Measurements from ENCODE around the gene RSPO3. TPM values are rescaled to one million over a fixed set of nuclear protein-coding genes. Genes with fewer than 3 reads are reported as not detected.

The RSPO3 gene
- total RNA-seq, 4 donors from 2014 or later: 61.0 to 117 (median 79.6) TPM

- ATAC-seq: no peak
- WGBS, 2 donors (ENCODE audit: low coverage in 1 of 2): 79 to 88% methylated on average over 2 of the region's 2 CpGs
- no peaks in the 10 kb centered on the region for H3K27me3 ChIP-seq
- no peaks in the 10 kb centered on the region for H3K9me3 ChIP-seq
- H3K4me3 ChIP-seq: no peak overlapping the region
- no peak for TF ChIP-seq POLR2AphosphoS5 (IDR thresholded peaks at IDR 0.05)
- TF ChIP-seq, protein P1, sequence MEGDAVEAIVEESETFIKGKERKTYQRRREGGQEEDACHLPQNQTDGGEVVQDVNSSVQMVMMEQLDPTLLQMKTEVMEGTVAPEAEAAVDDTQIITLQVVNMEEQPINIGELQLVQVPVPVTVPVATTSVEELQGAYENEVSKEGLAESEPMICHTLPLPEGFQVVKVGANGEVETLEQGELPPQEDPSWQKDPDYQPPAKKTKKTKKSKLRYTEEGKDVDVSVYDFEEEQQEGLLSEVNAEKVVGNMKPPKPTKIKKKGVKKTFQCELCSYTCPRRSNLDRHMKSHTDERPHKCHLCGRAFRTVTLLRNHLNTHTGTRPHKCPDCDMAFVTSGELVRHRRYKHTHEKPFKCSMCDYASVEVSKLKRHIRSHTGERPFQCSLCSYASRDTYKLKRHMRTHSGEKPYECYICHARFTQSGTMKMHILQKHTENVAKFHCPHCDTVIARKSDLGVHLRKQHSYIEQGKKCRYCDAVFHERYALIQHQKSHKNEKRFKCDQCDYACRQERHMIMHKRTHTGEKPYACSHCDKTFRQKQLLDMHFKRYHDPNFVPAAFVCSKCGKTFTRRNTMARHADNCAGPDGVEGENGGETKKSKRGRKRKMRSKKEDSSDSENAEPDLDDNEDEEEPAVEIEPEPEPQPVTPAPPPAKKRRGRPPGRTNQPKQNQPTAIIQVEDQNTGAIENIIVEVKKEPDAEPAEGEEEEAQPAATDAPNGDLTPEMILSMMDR (IDR thresholded peaks at IDR 0.05): no peak
- no peak for TF ChIP-seq EP300 (IDR thresholded peaks at IDR 0.05)
- H3K36me3 ChIP-seq: no peaks in the 10 kb centered on the region
- H3K4me1 ChIP-seq: peaks cover 0 to 6% (median 5%) of the 10 kb centered on the region in 3 donors
- H3K27ac ChIP-seq: no peak overlapping the region
Observed at GRCh38 chr6:127083963-127084310, 34.5 kb upstream of the RSPO3 start.

DNA sequence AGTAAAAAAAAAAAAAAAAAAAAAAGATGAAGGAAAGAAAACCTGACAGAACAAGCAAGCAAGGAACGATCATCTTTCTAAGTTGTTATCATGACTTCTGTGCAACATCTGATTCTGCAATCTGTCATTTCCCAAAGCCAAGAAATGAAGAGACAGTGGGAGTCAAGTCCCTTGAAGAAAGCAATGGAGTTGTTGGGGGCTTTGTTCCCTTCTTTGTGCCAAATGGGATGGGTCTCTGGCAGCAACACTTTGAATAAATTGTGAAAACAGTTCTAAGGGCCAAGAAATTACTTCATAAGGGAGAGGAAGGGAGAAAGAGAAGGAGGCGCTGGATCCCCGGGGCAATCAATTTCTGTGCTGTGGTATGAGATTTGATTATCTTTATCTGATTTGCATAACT is 33.3 kb upstream of the RSPO3 start:
- TF ChIP-seq, protein P1 (IDR thresholded peaks at IDR 0.05): no peak
- no peak for TF ChIP-seq POLR2AphosphoS5 (IDR thresholded peaks at IDR 0.05)
- TF ChIP-seq EP300 (IDR thresholded peaks at IDR 0.05): no peak
- TF ChIP-seq POLR2A (IDR thresholded peaks at IDR 0.05): no peak
- Histone ChIP-seq H3K36me3 (no peaks in the 10 kb centered on the region), H3K9me3 (no peaks in the 10 kb centered on the region), H3K27ac (no peak overlapping the region), H3K27me3 (no peaks in the 10 kb centered on the region), H3K4me1 (no peaks in the 10 kb centered on the region), H3K4me3 (no peak overlapping the region)
- peak; percentile 37 for ATAC-seq
- 48 to 78% methylated on average over 3 of the region's 3 CpGs for WGBS, 2 donors (ENCODE audit: low coverage in 1 of 2)

DNA sequence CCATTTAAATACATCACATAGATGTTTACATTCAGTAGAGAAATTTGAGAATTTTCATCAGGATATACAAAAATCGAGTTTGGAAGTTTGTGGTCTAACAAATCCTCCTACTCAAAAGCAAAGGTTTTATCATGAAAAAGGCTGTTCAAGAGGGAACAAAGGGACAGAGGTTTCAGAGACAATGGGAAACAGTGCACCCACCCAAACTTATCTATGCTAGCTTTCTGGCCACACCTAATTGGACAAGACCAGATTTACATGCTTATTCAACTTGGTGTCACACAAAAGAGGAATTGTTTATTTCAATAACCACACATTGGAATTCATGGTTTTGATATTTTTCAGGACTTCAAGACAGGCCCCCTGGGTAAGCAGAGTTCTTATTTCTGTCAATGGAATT is 28.4 kb upstream of the RSPO3 start:
- H3K4me1 ChIP-seq: no peaks in the 10 kb centered on the region
- TF ChIP-seq EP300 (IDR thresholded peaks at IDR 0.05) (no peak), POLR2A (IDR thresholded peaks at IDR 0.05) (no peak), POLR2AphosphoS5 (IDR thresholded peaks at IDR 0.05) (no peak)
- TF ChIP-seq, protein P1 (IDR thresholded peaks at IDR 0.05): no peak
- H3K27ac ChIP-seq: no peak overlapping the region
- no peaks in the 10 kb centered on the region for H3K36me3 ChIP-seq
- ATAC-seq: no peak
- H3K9me3 ChIP-seq: no peaks in the 10 kb centered on the region
- no peak overlapping the region for H3K4me3 ChIP-seq
- WGBS, 2 donors (ENCODE audit: low coverage in 1 of 2): 25 to 83% methylated on average over 1 of the region's 1 CpG
- no peaks in the 10 kb centered on the region for H3K27me3 ChIP-seq

GRCh38 chr6:127092466-127092865 is 26.0 kb upstream of the RSPO3 start:
- H3K27ac ChIP-seq: no peak overlapping the region
- TF ChIP-seq POLR2AphosphoS5 (IDR thresholded peaks at IDR 0.05) (no peak), EP300 (IDR thresholded peaks at IDR 0.05) (no peak), POLR2A (IDR thresholded peaks at IDR 0.05) (no peak)
- TF ChIP-seq, protein P1 (IDR thresholded peaks at IDR 0.05): no peak
- H3K4me3 ChIP-seq: no peak overlapping the region
- no peak for ATAC-seq
- H3K27me3 ChIP-seq: no peaks in the 10 kb centered on the region
- 78 to 81% methylated on average over 3 of the region's 3 CpGs for WGBS, 2 donors (ENCODE audit: low coverage in 1 of 2)
- no peaks in the 10 kb centered on the region for H3K4me1 ChIP-seq
- H3K36me3 ChIP-seq: no peaks in the 10 kb centered on the region
- H3K9me3 ChIP-seq: no peaks in the 10 kb centered on the region

- Histone ChIP-seq H3K9me3 (no peaks in the 10 kb centered on the region), H3K4me3 (no peak overlapping the region), H3K27me3 (no peaks in the 10 kb centered on the region), H3K27ac (no peak overlapping the region), H3K4me1 (no peaks in the 10 kb centered on the region), H3K36me3 (no peaks in the 10 kb centered on the region)
- TF ChIP-seq POLR2AphosphoS5 (IDR thresholded peaks at IDR 0.05): no peak
- no peak for TF ChIP-seq EP300 (IDR thresholded peaks at IDR 0.05)
- no peak for TF ChIP-seq POLR2A (IDR thresholded peaks at IDR 0.05)
- TF ChIP-seq, protein P1 (IDR thresholded peaks at IDR 0.05): no peak
- ATAC-seq: no peak
- 53% methylated on average over 1 of the region's 1 CpG; no CpG with 5 or more reads in 1 of the 2 donors for WGBS, 2 donors (ENCODE audit: low coverage in 1 of 2)
Observed at GRCh38 chr6:127094791-127095190, 23.7 kb upstream of the RSPO3 start.
